ENCODE data around the gene TATDN3.
"Not testable (repeated sequence)": the region's sequence is repeated elsewhere in the genome, so short reads cannot be mapped to it uniquely, and the experiment has no call there.

Gene TATDN3

GRCh38 chr1:212794561-212795014 is 2.9 kb downstream of the TATDN3 start:
- peak overlapping the region; percentile 48 for H3K27ac Mint-ChIP-seq
- no peaks in the 10 kb centered on the region for H3K27me3 Mint-ChIP-seq
- peaks cover 34% of the 10 kb centered on the region for H3K4me1 Mint-ChIP-seq
- H3K4me3 Mint-ChIP-seq, result peak overlapping the region; percentile 1
- no peaks in the 10 kb centered on the region for H3K9me3 Mint-ChIP-seq
- H3K36me3 Mint-ChIP-seq, result peaks cover 10% of the 10 kb centered on the region

GRCh38 chr1:212797681-212798080 is 6.0 kb downstream of the TATDN3 start:
- H3K4me3 Mint-ChIP-seq, result no peak overlapping the region
- H3K27ac Mint-ChIP-seq, result no peak overlapping the region
- peaks cover 16% of the 10 kb centered on the region for H3K4me1 Mint-ChIP-seq
- H3K9me3 Mint-ChIP-seq, result no peaks in the 10 kb centered on the region
- no peaks in the 10 kb centered on the region for H3K27me3 Mint-ChIP-seq
- H3K36me3 Mint-ChIP-seq, result peaks cover 14% of the 10 kb centered on the region

GRCh38 chr1:212805767-212806166 is 14.1 kb downstream of the TATDN3 start:
- Mint-ChIP-seq H3K9me3 (no peaks in the 10 kb centered on the region), H3K36me3 (peaks cover 12% of the 10 kb centered on the region), H3K4me3 (no peak overlapping the region), H3K27ac (no peak overlapping the region), H3K27me3 (no peaks in the 10 kb centered on the region), H3K4me1 (no peaks in the 10 kb centered on the region)

GRCh38 chr1:212814537-212815334 is 23.0 kb downstream of the TATDN3 start:
- Mint-ChIP-seq H3K4me3 (no peak overlapping the region), H3K27me3 (no peaks in the 10 kb centered on the region), H3K4me1 (peaks cover 3% of the 10 kb centered on the region), H3K27ac (no peak overlapping the region), H3K36me3 (peaks cover 1% of the 10 kb centered on the region), H3K9me3 (no peaks in the 10 kb centered on the region)

GRCh38 chr1:212816567-212817278 is 25.0 kb downstream of the TATDN3 start:
- Mint-ChIP-seq H3K27me3 (no peaks in the 10 kb centered on the region), H3K4me3 (no peak overlapping the region), H3K4me1 (peaks cover 3% of the 10 kb centered on the region), H3K36me3 (peaks cover 1% of the 10 kb centered on the region), H3K27ac (no peak overlapping the region), H3K9me3 (no peaks in the 10 kb centered on the region)

- peaks cover 3% of the 10 kb centered on the region for H3K4me1 Mint-ChIP-seq
- peaks cover 6% of the 10 kb centered on the region for H3K36me3 Mint-ChIP-seq
- no peak overlapping the region for H3K4me3 Mint-ChIP-seq
- no peaks in the 10 kb centered on the region for H3K27me3 Mint-ChIP-seq
- peaks cover 8% of the 10 kb centered on the region for H3K9me3 Mint-ChIP-seq
- H3K27ac Mint-ChIP-seq, result no peak overlapping the region
These were observed 28.0 kb downstream of the TATDN3 start for GRCh38 chr1:212819726-212820125.

- no peak overlapping the region for H3K27ac Mint-ChIP-seq
- H3K27me3 Mint-ChIP-seq, result no peaks in the 10 kb centered on the region
- H3K36me3 Mint-ChIP-seq, result peaks cover 9% of the 10 kb centered on the region
- peaks cover 12% of the 10 kb centered on the region for H3K9me3 Mint-ChIP-seq
- no peak overlapping the region for H3K4me3 Mint-ChIP-seq
- H3K4me1 Mint-ChIP-seq, result peaks cover 3% of the 10 kb centered on the region
These were observed 29.3 kb downstream of the TATDN3 start for GRCh38 chr1:212820969-212821368.

- peaks cover 14% of the 10 kb centered on the region for H3K9me3 Mint-ChIP-seq
- H3K4me1 Mint-ChIP-seq, result peaks cover 3% of the 10 kb centered on the region
- H3K27ac Mint-ChIP-seq, result no peak overlapping the region
- no peaks in the 10 kb centered on the region for H3K27me3 Mint-ChIP-seq
- peaks cover 10% of the 10 kb centered on the region for H3K36me3 Mint-ChIP-seq
- H3K4me3 Mint-ChIP-seq, result no peak overlapping the region
These were observed 31.3 kb downstream of the TATDN3 start for GRCh38 chr1:212822956-212823355.

GRCh38 chr1:212824201-212824600 is 32.5 kb downstream of the TATDN3 start:
- Mint-ChIP-seq H3K4me3 (no peak overlapping the region), H3K27ac (peak overlapping the region; percentile 69), H3K27me3 (no peaks in the 10 kb centered on the region), H3K36me3 (peaks cover 10% of the 10 kb centered on the region), H3K9me3 (peaks cover 14% of the 10 kb centered on the region), H3K4me1 (peaks cover 3% of the 10 kb centered on the region)

GRCh38 chr1:212825798-212826452 is 34.2 kb downstream of the TATDN3 start:
- Mint-ChIP-seq H3K27me3 (no peaks in the 10 kb centered on the region), H3K4me3 (no peak overlapping the region), H3K9me3 (peaks cover 14% of the 10 kb centered on the region), H3K4me1 (no peaks in the 10 kb centered on the region), H3K36me3 (peaks cover 10% of the 10 kb centered on the region), H3K27ac (no peak overlapping the region)

GRCh38 chr1:212827171-212827776 is 35.6 kb downstream of the TATDN3 start:
- Mint-ChIP-seq H3K36me3 (peaks cover 10% of the 10 kb centered on the region), H3K27ac (no peak overlapping the region), H3K4me3 (no peak overlapping the region), H3K9me3 (peaks cover 14% of the 10 kb centered on the region), H3K27me3 (no peaks in the 10 kb centered on the region), H3K4me1 (no peaks in the 10 kb centered on the region)

GRCh38 chr1:212827831-212828278 is 36.2 kb downstream of the TATDN3 start:
- Mint-ChIP-seq H3K36me3 (peaks cover 10% of the 10 kb centered on the region), H3K9me3 (peaks cover 14% of the 10 kb centered on the region), H3K27ac (no peak overlapping the region), H3K4me1 (no peaks in the 10 kb centered on the region), H3K27me3 (no peaks in the 10 kb centered on the region), H3K4me3 (no peak overlapping the region)

- no peak overlapping the region for H3K27ac Mint-ChIP-seq
- no peaks in the 10 kb centered on the region for H3K27me3 Mint-ChIP-seq
- peaks cover 14% of the 10 kb centered on the region for H3K9me3 Mint-ChIP-seq
- H3K36me3 Mint-ChIP-seq, result peaks cover 10% of the 10 kb centered on the region
- H3K4me3 Mint-ChIP-seq, result no peak overlapping the region
- no peaks in the 10 kb centered on the region for H3K4me1 Mint-ChIP-seq
These were observed 36.7 kb downstream of the TATDN3 start for GRCh38 chr1:212828395-212828794.

GRCh38 chr1:212833211-212834207 is 41.8 kb downstream of the TATDN3 start:
- not testable (repeated sequence) for H3K4me1 Mint-ChIP-seq, H3K4me3 Mint-ChIP-seq, H3K27me3 Mint-ChIP-seq, H3K36me3 Mint-ChIP-seq, H3K27ac Mint-ChIP-seq, H3K9me3 Mint-ChIP-seq
